GM12875 (cell line): Measurements from ENCODE around the gene SLC33A1.

Source experiments
- H3K4me3 ChIP-seq: one replicate; pipeline ENCODE4 v1.5.1; 2011; ENCODE audit warnings: low read depth, low read length, control low read depth
- TF ChIP-seq, protein P1 (sequence below): IDR thresholded peaks from 2 replicates; pipeline ENCODE4 v1.5.1; 2011; ENCODE audit warnings: low read depth, mild to moderate bottlenecking, control low read depth, inconsistent platforms, low read length, moderate library complexity, borderline replicate concordance; ENCODE audit not compliant: insufficient read depth

SLC33A1 gene

DNA sequence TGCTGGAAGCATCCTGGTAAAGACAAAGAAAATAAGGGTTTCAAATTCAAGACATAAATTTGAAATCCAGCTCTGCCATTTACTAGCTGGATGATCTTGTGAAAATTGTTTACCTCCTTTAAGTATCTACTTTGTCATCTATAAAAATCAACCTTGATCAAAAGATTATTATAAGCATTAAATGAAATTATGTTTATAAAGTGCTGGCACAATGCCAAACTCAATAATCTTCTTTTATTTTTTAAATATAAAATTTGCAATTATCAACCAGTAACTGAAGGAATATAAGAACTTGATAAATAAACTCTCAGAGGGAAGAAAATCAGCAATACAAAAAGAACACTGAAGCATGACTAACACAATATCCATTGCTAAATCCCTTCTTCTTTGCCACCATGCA, 73.9 kb downstream of the SLC33A1 start:
- no peak overlapping the region for H3K4me3 ChIP-seq
- TF ChIP-seq, protein P1, sequence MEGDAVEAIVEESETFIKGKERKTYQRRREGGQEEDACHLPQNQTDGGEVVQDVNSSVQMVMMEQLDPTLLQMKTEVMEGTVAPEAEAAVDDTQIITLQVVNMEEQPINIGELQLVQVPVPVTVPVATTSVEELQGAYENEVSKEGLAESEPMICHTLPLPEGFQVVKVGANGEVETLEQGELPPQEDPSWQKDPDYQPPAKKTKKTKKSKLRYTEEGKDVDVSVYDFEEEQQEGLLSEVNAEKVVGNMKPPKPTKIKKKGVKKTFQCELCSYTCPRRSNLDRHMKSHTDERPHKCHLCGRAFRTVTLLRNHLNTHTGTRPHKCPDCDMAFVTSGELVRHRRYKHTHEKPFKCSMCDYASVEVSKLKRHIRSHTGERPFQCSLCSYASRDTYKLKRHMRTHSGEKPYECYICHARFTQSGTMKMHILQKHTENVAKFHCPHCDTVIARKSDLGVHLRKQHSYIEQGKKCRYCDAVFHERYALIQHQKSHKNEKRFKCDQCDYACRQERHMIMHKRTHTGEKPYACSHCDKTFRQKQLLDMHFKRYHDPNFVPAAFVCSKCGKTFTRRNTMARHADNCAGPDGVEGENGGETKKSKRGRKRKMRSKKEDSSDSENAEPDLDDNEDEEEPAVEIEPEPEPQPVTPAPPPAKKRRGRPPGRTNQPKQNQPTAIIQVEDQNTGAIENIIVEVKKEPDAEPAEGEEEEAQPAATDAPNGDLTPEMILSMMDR: no peak

DNA sequence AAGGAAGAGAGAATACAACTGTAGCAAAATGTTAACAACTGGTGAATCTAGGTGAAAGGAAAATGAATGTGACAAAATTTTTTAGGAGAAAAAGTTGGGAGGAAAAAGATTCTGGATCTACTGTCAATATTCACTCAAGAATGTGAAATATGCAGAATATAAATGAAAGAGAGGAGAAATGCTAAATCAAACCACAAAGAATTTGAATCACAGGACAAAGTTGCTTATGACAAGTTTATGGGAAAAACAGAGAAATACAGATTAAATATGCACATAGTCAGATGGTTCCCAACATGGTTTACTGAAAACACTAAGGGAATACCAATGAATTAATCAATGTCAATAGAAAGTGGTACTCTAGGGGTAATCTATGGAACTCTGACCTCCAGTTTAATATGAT, 75.8 kb downstream of the SLC33A1 start:
- H3K4me3 ChIP-seq: no peak overlapping the region
- TF ChIP-seq, protein P1: no peak

DNA sequence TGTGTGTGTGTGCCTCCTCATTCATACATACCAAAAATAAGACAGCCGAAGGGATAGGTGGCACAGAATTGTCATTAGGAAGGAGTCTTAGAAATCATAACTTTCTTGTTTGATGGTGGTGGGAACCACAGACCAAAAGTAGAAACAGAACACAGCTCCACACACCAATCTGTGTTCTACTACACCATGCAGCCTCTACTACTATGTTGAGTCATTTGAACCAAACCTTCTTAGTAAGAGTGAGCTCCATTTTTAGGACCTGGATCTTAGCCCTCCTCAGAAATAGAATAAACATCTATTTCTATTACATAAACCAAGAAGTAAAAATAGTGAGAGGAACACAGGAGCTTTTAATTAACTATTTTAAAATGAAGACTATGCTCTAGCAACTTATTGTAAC, 81.4 kb downstream of the SLC33A1 start:
- TF ChIP-seq, protein P1: no peak
- no peak overlapping the region for H3K4me3 ChIP-seq

DNA sequence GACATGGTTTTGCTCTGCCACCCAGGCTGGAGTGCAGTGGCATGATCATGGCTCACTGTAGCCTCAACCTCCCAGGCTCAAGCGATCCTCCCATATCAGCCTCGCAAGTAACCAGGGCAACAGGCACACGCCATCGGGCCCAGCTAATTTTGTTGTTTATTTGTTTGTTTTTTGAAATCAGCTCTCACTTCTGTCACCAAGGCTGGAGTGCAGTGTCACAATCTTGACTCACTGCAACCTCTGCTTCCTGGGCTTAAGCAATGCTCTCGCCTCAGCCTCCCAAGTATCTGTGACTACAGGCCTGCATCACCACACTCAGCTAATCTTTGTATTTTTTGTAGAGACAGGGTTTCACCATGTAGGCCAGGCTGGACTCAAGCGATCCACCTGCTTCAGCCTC, 83.1 kb downstream of the SLC33A1 start:
- H3K4me3 ChIP-seq: no peak overlapping the region
- TF ChIP-seq, protein P1: no peak
